NCI-H748 treated with DMSO at 0.1 percent for 48 hours (cell line): ENCODE data around the gene KERA.
"Not testable (repeated sequence)": the region's sequence is repeated elsewhere in the genome, so short reads cannot be mapped to it uniquely, and the experiment has no call there.

Source experiments
- DNase-seq: peaks from one replicate; lab custom pipeline; 2025; lab: John Stamatoyannopoulos, UW

KERA gene

GRCh38 chr12:91057368-91058165, at the start of gene KERA:
TSS of gene KERA (minus strand) at chr12:91058024. CDS start at chr12:91056281, 1,743 bp downstream.
- DNase-seq = no peak

GRCh38 chr12:91106283-91106682, 48.5 kb upstream of the KERA start:
- no peak for DNase-seq

- no peak for DNase-seq
Observed at GRCh38 chr12:91105807-91106206, 48.0 kb upstream of the KERA start.

- no peak for DNase-seq
Observed at GRCh38 chr12:91104812-91105466, 47.1 kb upstream of the KERA start.

GRCh38 chr12:91103624-91104023, 45.8 kb upstream of the KERA start:
- no peak for DNase-seq

- no peak for DNase-seq
Observed at GRCh38 chr12:91103101-91103500, 45.3 kb upstream of the KERA start.

- DNase-seq = no peak
Observed at GRCh38 chr12:91100906-91101305, 43.1 kb upstream of the KERA start.

GRCh38 chr12:91099836-91100235, 42.0 kb upstream of the KERA start:
- DNase-seq = no peak

GRCh38 chr12:91099341-91099740, 41.5 kb upstream of the KERA start:
- no peak for DNase-seq

- no peak for DNase-seq
Observed at GRCh38 chr12:91098941-91099340, 41.1 kb upstream of the KERA start.

- DNase-seq = no peak
Observed at GRCh38 chr12:91098461-91098860, 40.6 kb upstream of the KERA start.

GRCh38 chr12:91094957-91095356, 37.1 kb upstream of the KERA start:
- DNase-seq = no peak

- no peak for DNase-seq
Observed at GRCh38 chr12:91094032-91094662, 36.3 kb upstream of the KERA start.

- DNase-seq = no peak
Observed at GRCh38 chr12:91093341-91093740, 35.5 kb upstream of the KERA start.

- DNase-seq = no peak
Observed at GRCh38 chr12:91091916-91092715, 34.3 kb upstream of the KERA start.

GRCh38 chr12:91089953-91090352, 32.1 kb upstream of the KERA start:
- DNase-seq = not testable (repeated sequence)

- no peak for DNase-seq
Observed at GRCh38 chr12:91080041-91080440, 22.2 kb upstream of the KERA start.

- DNase-seq = no peak
Observed at GRCh38 chr12:91078501-91078900, 20.7 kb upstream of the KERA start.

- no peak for DNase-seq
Observed at GRCh38 chr12:91077228-91077954, 19.6 kb upstream of the KERA start.

GRCh38 chr12:91074851-91075250, 17.0 kb upstream of the KERA start:
- no peak for DNase-seq

- no peak for DNase-seq
Observed at GRCh38 chr12:91074154-91074709, 16.4 kb upstream of the KERA start.
